Measurements from ENCODE around the gene ADAT3.

ADAT3 gene

GRCh38 chr19:1912760-1913505 is 7.7 kb downstream of the ADAT3 start:
- DNase-seq (ENCODE audit: low read depth): no peak

GRCh38 chr19:1913781-1914577 is 8.8 kb downstream of the ADAT3 start:
- no peak for DNase-seq (ENCODE audit: low read depth)

- DNase-seq (ENCODE audit: low read depth): no peak
Observed at GRCh38 chr19:1914826-1915341, 9.7 kb downstream of the ADAT3 start.

- no peak for DNase-seq (ENCODE audit: low read depth)
Observed at GRCh38 chr19:1917146-1917545, 11.9 kb downstream of the ADAT3 start.

- DNase-seq (ENCODE audit: low read depth): no peak
Observed at GRCh38 chr19:1917926-1918325, 12.7 kb downstream of the ADAT3 start.

- DNase-seq (ENCODE audit: low read depth): no peak
Observed at GRCh38 chr19:1918975-1919374, 13.8 kb downstream of the ADAT3 start.

- DNase-seq (ENCODE audit: low read depth): no peak
Observed at GRCh38 chr19:1920644-1921043, 15.4 kb downstream of the ADAT3 start.

GRCh38 chr19:1921326-1921725 is 16.1 kb downstream of the ADAT3 start:
- no peak for DNase-seq (ENCODE audit: low read depth)

GRCh38 chr19:1921825-1922224 is 16.6 kb downstream of the ADAT3 start:
- no peak for DNase-seq (ENCODE audit: low read depth)

- no peak for DNase-seq (ENCODE audit: low read depth)
Observed at GRCh38 chr19:1922803-1923202, 17.6 kb downstream of the ADAT3 start.

GRCh38 chr19:1923319-1923718 is 18.1 kb downstream of the ADAT3 start:
- DNase-seq (ENCODE audit: low read depth): no peak

- DNase-seq (ENCODE audit: low read depth): no peak
Observed at GRCh38 chr19:1924320-1924961, 19.2 kb downstream of the ADAT3 start.

- DNase-seq (ENCODE audit: low read depth): no peak
Observed at GRCh38 chr19:1925544-1925943, 20.3 kb downstream of the ADAT3 start.

GRCh38 chr19:1929021-1929742 is 24.0 kb downstream of the ADAT3 start:
- peak; percentile 54 for DNase-seq (ENCODE audit: low read depth)

- no peak for DNase-seq (ENCODE audit: low read depth)
Observed at GRCh38 chr19:1931445-1931844, 26.2 kb downstream of the ADAT3 start.

GRCh38 chr19:1932395-1932794 is 27.2 kb downstream of the ADAT3 start:
- no peak for DNase-seq (ENCODE audit: low read depth)

GRCh38 chr19:1933244-1933643 is 28.0 kb downstream of the ADAT3 start:
- no peak for DNase-seq (ENCODE audit: low read depth)

- DNase-seq (ENCODE audit: low read depth): no peak
Observed at GRCh38 chr19:1933942-1934341, 28.7 kb downstream of the ADAT3 start.

GRCh38 chr19:1935484-1936208 is 30.4 kb downstream of the ADAT3 start:
- no peak for DNase-seq (ENCODE audit: low read depth)

GRCh38 chr19:1936430-1936829 is 31.2 kb downstream of the ADAT3 start:
- DNase-seq (ENCODE audit: low read depth): no peak

GRCh38 chr19:1936916-1937610 is 31.9 kb downstream of the ADAT3 start:
- no peak for DNase-seq (ENCODE audit: low read depth)
